Esophagus muscularis mucosa (tissue), 4 donors: ENCODE measurements around the gene S100A4. TPM values are rescaled to one million over a fixed set of nuclear protein-coding genes. Genes with fewer than 3 reads are reported as not detected.
"Not testable (repeated sequence)": the region's sequence is repeated elsewhere in the genome, so short reads cannot be mapped to it uniquely, and the experiment has no call there.

Experiments used
- DNase-seq: peaks from one replicate; pipeline ENCODE4 v3.0.0-alpha.2; 2017; ENCODE audit errors: extremely low spot score
- H3K27ac ChIP-seq, 4 donors: fragments of 200-600 bp; sonication (generic); replicated peaks in 1 of 4; 1 replicate in 3 of 4; 2 replicates in 1 of 4; pipeline ENCODE4 v1.5.1; 2016 to 2019; ENCODE audit warnings: mild to moderate bottlenecking in 1 of 4
- H3K27me3 ChIP-seq, 4 donors: fragments of 200-600 bp; sonication (generic); one replicate each; pipeline versions ENCODE4 v1.5.1 to v1.6.0; 2016 to 2019
- H3K36me3 ChIP-seq, 4 donors: fragments of 200-600 bp; sonication (generic); one replicate each; pipeline ENCODE4 v1.5.1; 2016 to 2019
- H3K4me1 ChIP-seq, 4 donors: fragments of 200-600 bp; sonication (generic); one replicate each; pipeline ENCODE4 v1.5.1; 2016 to 2019
- H3K4me3 ChIP-seq, 4 donors: fragments of 200-600 bp; sonication (generic); 1 replicate in 2 of 4; 2 replicates in 2 of 4; pipeline ENCODE4 v1.5.1; 2016 to 2019; ENCODE audit warnings: mild to moderate bottlenecking in 4 of 4, moderate library complexity in 1 of 4
- H3K9me3 ChIP-seq, 4 donors: fragments of 200-600 bp; sonication (generic); 1 replicate in 3 of 4; 2 replicates in 1 of 4; pipeline ENCODE4 v1.5.1; 2016 to 2019
- EP300 ChIP-seq: sonication (generic); formaldehyde crosslinking; IDR thresholded peaks from one replicate; pipeline ENCODE4 v1.6.1; 2017; ENCODE audit warnings: antibody characterized with exemption
- POLR2A ChIP-seq: fragments of 450-650 bp; IDR thresholded peaks from one replicate; pipeline ENCODE4 v1.6.1; 2017; ENCODE audit warnings: antibody characterized with exemption, moderate library complexity, mild to moderate bottlenecking, low read depth
- POLR2AphosphoS5 ChIP-seq, 2 donors: sonication (generic); formaldehyde crosslinking; IDR thresholded peaks; one replicate each; pipeline ENCODE4 v1.6.1; 2017; ENCODE audit warnings: antibody characterized with exemption in 2 of 2
- WGBS: methylation state at CpG from one replicate; pipeline ENCODE4 v1.1.5; 2018; 5-methylcytosine and 5-hydroxymethylcytosine counted together
- intact Hi-C: fragments of 100-400 bp; cut with DNase I; formaldehyde crosslinking; loops from one replicate; pipeline ENCODE4 v1.15.1; 2023
- total RNA-seq, 4 donors: library from RNA; depleted of rRNA; stranded (reverse); fragments of >200 nt; gene quantifications; one replicate each; pipeline versions ENCODE4 v1.1.0 to v1.2.1, GENCODE V29; 2016
- TF ChIP-seq, protein P1 (sequence below), 3 experiments: fragments of 200-600 bp in 2 of 3; fragments of 450-650 bp in 1 of 3; sonication (generic) in 2 of 3; IDR thresholded peaks; one replicate each; pipeline ENCODE4 v1.5.1; 2017 to 2019; ENCODE audit warnings: antibody characterized with exemption in 3 of 3, mild to moderate bottlenecking in 2 of 3, moderate library complexity in 1 of 3

S100A4 gene
- total RNA-seq, 4 donors from 2014 or later = 154 to 362 (median 273) TPM

DNA sequence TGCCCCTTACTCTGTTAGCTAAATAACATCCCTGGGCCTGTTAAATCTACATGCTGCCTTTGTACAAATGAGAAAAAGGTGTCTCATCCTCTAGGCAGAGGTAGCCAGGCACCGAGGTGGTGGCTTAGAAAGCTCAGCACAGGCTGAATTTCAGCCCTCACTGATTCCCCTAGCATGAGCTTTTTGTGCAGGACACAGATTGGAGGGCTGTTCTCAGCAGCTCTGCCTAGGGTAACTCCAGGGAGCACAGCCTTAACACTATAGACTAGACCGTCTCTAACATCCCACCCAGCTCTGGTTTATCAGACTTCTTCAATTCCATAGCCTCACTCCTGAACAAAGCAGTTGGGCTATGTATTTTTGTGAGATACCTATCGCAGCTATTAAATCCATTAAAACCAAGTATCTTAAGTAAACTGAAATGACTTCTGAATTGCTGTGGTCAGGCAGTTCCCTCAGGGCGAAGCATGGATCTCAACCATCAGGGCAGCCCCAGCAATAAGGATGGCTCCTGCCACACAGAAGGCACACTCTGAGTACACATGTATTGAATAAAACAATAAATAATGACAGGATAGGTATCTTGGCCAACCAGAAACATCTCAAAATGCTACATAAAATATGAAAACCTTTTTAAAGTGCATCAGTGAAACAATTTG, 24.7 kb downstream of the S100A4 start:
- WGBS = 95% methylated on average over 4 of the region's 4 CpGs
- no peak overlapping the region for H3K4me3 ChIP-seq
- no peak for TF ChIP-seq POLR2A
- TF ChIP-seq, protein P1, sequence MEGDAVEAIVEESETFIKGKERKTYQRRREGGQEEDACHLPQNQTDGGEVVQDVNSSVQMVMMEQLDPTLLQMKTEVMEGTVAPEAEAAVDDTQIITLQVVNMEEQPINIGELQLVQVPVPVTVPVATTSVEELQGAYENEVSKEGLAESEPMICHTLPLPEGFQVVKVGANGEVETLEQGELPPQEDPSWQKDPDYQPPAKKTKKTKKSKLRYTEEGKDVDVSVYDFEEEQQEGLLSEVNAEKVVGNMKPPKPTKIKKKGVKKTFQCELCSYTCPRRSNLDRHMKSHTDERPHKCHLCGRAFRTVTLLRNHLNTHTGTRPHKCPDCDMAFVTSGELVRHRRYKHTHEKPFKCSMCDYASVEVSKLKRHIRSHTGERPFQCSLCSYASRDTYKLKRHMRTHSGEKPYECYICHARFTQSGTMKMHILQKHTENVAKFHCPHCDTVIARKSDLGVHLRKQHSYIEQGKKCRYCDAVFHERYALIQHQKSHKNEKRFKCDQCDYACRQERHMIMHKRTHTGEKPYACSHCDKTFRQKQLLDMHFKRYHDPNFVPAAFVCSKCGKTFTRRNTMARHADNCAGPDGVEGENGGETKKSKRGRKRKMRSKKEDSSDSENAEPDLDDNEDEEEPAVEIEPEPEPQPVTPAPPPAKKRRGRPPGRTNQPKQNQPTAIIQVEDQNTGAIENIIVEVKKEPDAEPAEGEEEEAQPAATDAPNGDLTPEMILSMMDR (IDR thresholded peaks at IDR 0.05) = no peak
- TF ChIP-seq POLR2AphosphoS5 (IDR thresholded peaks at IDR 0.05) = no peak
- TF ChIP-seq EP300 = no peak
- H3K27ac ChIP-seq = no peak overlapping the region
- H3K9me3 ChIP-seq = no peaks in the 10 kb centered on the region
- no peak for DNase-seq
- H3K27me3 ChIP-seq = no peaks in the 10 kb centered on the region
- H3K4me1 ChIP-seq = peaks cover 2 to 13% (median 5%) of the 10 kb centered on the region in 4 donors
- intact Hi-C loops = no loop called here
- no peaks in the 10 kb centered on the region for H3K36me3 ChIP-seq

DNA sequence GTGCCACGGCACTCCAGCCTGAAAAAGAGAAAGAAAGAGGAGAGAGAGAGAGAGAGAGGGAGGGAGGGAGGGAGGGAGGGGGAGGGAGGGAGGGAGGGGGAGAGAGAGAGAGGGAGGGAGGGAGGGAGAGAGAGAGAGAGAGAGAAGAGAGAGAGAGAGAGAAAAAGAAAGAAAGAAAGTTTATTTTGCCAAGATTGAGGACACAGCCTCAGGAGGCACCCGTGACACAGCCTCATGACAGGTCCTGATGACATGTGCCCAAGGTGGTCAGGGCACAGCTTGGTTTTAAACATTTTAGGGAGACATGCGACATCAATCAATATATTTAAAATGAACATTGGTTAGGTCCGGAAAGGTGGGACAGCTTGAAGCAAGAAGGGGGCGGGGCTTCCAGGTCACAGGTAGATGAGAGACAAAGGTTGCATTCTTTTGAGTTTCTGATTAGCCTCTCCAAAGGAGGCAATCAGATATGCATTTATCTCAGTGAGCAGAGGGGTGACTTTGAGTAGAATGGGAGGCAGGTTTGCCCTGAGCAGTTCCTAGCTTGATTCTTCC, 25.4 kb downstream of the S100A4 start:
- H3K4me3 ChIP-seq, H3K27me3 ChIP-seq, H3K4me1 ChIP-seq, intact Hi-C loops, H3K9me3 ChIP-seq, H3K36me3 ChIP-seq, H3K27ac ChIP-seq, DNase-seq: not testable (repeated sequence)
- WGBS = 94% methylated on average over 5 of the region's 5 CpGs

DNA sequence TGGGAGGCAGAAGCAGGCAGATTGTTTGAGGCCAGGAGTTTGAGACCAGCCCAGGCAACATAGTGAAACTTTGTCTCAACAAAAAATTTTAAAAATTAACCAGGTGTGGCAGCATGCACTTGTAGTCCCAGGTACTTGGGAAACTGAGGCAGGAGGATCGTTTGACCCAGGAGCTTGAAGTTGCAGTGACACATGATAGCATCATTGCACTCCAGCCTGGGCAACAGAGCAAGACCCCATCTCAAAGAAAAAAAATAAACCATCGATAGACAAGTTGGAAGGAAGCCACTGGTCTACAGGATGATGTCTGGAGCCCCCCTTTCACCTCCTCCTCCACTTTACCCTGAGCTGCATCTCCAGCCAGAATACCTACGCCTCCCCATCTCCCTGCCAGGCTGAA, 26.4 kb downstream of the S100A4 start:
- Histone ChIP-seq H3K27ac (no peak overlapping the region), H3K9me3 (no peaks in the 10 kb centered on the region), H3K27me3 (no peaks in the 10 kb centered on the region), H3K36me3 (no peaks in the 10 kb centered on the region), H3K4me1 (peaks cover 5 to 8% (median 7%) of the 10 kb centered on the region in 4 donors), H3K4me3 (no peak overlapping the region)
- TF ChIP-seq, protein P1 (IDR thresholded peaks at IDR 0.05) = no peak
- TF ChIP-seq EP300 (no peak), POLR2AphosphoS5 (IDR thresholded peaks at IDR 0.05) (no peak), POLR2A (no peak)
- no peak for DNase-seq
- 97% methylated on average over 3 of the region's 3 CpGs for WGBS
- intact Hi-C loops = no loop called here

GRCh38 chr1:153515504-153516394, 29.9 kb downstream of the S100A4 start:
- TF ChIP-seq, protein P1 (IDR thresholded peaks at IDR 0.05) = no peak
- TF ChIP-seq POLR2A (no peak), POLR2AphosphoS5 (IDR thresholded peaks at IDR 0.05) (no peak), EP300 (no peak)
- no peak overlapping the region for H3K4me3 ChIP-seq

GRCh38 chr1:153513666-153514065, 31.9 kb downstream of the S100A4 start:
- Histone ChIP-seq H3K9me3 (no peaks in the 10 kb centered on the region), H3K27ac (no peak overlapping the region), H3K4me3 (no peak overlapping the region), H3K27me3 (no peaks in the 10 kb centered on the region), H3K36me3 (no peaks in the 10 kb centered on the region), H3K4me1 (peaks cover 6 to 17% (median 14%) of the 10 kb centered on the region in 4 donors)
- DNase-seq = no peak
- TF ChIP-seq, protein P1 (IDR thresholded peaks at IDR 0.05) = no peak
- TF ChIP-seq EP300 (no peak), POLR2AphosphoS5 (IDR thresholded peaks at IDR 0.05) (no peak), POLR2A (no peak)
- intact Hi-C loops = loop anchor here (2.0 to 5.0 kb wide), 3 partner anchors 17 to 234 kb away; partner anchors contain the start of gene S100A16
- WGBS = 90% methylated on average over 7 of the region's 7 CpGs

More at GRCh38 chr1:153515504-153516394, 29.9 kb downstream of the S100A4 start:
- H3K27ac ChIP-seq = no peak overlapping the region
- no peaks in the 10 kb centered on the region for H3K36me3 ChIP-seq
- WGBS = 57% methylated on average over 7 of the region's 8 CpGs
- intact Hi-C loops = no loop called here
- no peaks in the 10 kb centered on the region for H3K9me3 ChIP-seq
- DNase-seq = no peak
- H3K4me1 ChIP-seq = peaks cover 6 to 13% (median 11%) of the 10 kb centered on the region in 4 donors
- no peaks in the 10 kb centered on the region for H3K27me3 ChIP-seq
